GM23338 (cell line): Measurements from ENCODE around the gene RASSF4. TPM values are rescaled to one million over a fixed set of nuclear protein-coding genes. Genes with fewer than 3 reads are reported as not detected.

Experiments
- ATAC-seq: fragments of 200-7000 bp; cut with Tn5 transposase; 3 replicates; pipeline ENCODE4 v1.9.1; 2020
- DNase-seq: peaks from one replicate; pipeline ENCODE4 v3.0.0-alpha.2; 2015; ENCODE audit warnings: low spot score
- H2AFZ ChIP-seq: fragments of 200-600 bp; sonication (generic); 2 replicates; pipeline ENCODE4 v1.8.0; 2016; ENCODE audit warnings: antibody characterized with exemption, mild to moderate bottlenecking, moderate library complexity
- H3F3A ChIP-seq: fragments of 200-600 bp; sonication (generic); replicated peaks from 2 replicates; pipeline ENCODE4 v1.8.0; 2017; ENCODE audit warnings: antibody characterized with exemption, mixed run types, low read depth
- H3K27ac ChIP-seq: fragments of 200-600 bp; sonication (generic); 2 replicates; pipeline ENCODE4 v1.6.1; 2016; ENCODE audit warnings: low read depth
- H3K27me3 ChIP-seq: fragments of 200-600 bp; sonication (generic); 2 replicates; pipeline ENCODE4 v1.8.0; 2016; ENCODE audit warnings: mild to moderate bottlenecking, mixed run types, moderate library complexity; ENCODE audit not compliant: insufficient read depth
- H3K36me3 ChIP-seq: fragments of 200-600 bp; sonication (generic); 2 replicates; pipeline ENCODE4 v1.8.0; 2016; ENCODE audit warnings: mild to moderate bottlenecking; ENCODE audit not compliant: insufficient read depth
- H3K4me1 ChIP-seq: fragments of 200-600 bp; sonication (generic); 2 replicates; pipeline ENCODE4 v1.8.0; 2016; ENCODE audit warnings: mild to moderate bottlenecking, moderate library complexity; ENCODE audit not compliant: insufficient read depth
- H3K4me2 ChIP-seq: fragments of 200-600 bp; sonication (generic); 2 replicates; pipeline ENCODE4 v1.7.1; 2017; ENCODE audit warnings: mixed run types
- H3K4me3 ChIP-seq: fragments of 200-600 bp; sonication (generic); 2 replicates; pipeline ENCODE4 v1.6.1; 2016; ENCODE audit warnings: mixed run types
- H3K79me2 ChIP-seq: fragments of 200-600 bp; sonication (generic); replicated peaks from 2 replicates; pipeline ENCODE4 v1.8.0; 2017; ENCODE audit warnings: mild to moderate bottlenecking; ENCODE audit not compliant: insufficient read depth
- H3K9me2 ChIP-seq: fragments of 200-600 bp; sonication (generic); 2 replicates; pipeline ENCODE4 v1.8.0; 2017; ENCODE audit not compliant: insufficient read depth
- H4K20me1 ChIP-seq: fragments of 200-600 bp; sonication (generic); replicated peaks from 2 replicates; pipeline ENCODE4 v1.8.0; 2017; ENCODE audit warnings: mild to moderate bottlenecking; ENCODE audit not compliant: insufficient read depth
- H3K27ac Mint-ChIP-seq: 2 replicates; pipeline ENCODE4 v1.8.0; 2020; ENCODE audit warnings: inconsistent platforms, mild to moderate bottlenecking, moderate library complexity, mixed read lengths
- H3K27me3 Mint-ChIP-seq: 3 replicates; pipeline ENCODE4 v1.8.0; 2022; ENCODE audit warnings: low read depth, mild to moderate bottlenecking, moderate library complexity, mixed read lengths, inconsistent platforms; ENCODE audit not compliant: insufficient read depth, poor library complexity
- H3K36me3 Mint-ChIP-seq: 3 replicates; pipeline ENCODE4 v1.8.0; 2021; ENCODE audit warnings: low read depth, mild to moderate bottlenecking, inconsistent platforms, moderate library complexity, mixed read lengths
- H3K4me1 Mint-ChIP-seq: 3 replicates; pipeline ENCODE4 v1.8.0; 2020; ENCODE audit warnings: mild to moderate bottlenecking, inconsistent platforms, mixed read lengths
- H3K4me3 Mint-ChIP-seq: 3 replicates; pipeline ENCODE4 v1.8.0; 2021; ENCODE audit warnings: moderate library complexity, mild to moderate bottlenecking, inconsistent platforms, mixed read lengths
- H3K9me3 Mint-ChIP-seq: 3 replicates; pipeline ENCODE4 v1.8.0; 2020; ENCODE audit warnings: moderate library complexity, mild to moderate bottlenecking, inconsistent platforms, mixed read lengths
- CREB1 ChIP-seq: fragments of 250-450 bp; sonication (Bioruptor Pico); IDR thresholded peaks from 2 replicates; pipeline ENCODE4 v1.5.0; 2020; ENCODE audit warnings: low read depth, mild to moderate bottlenecking, moderate library complexity
- EZH2 ChIP-seq: fragments of 200-600 bp; sonication (generic); IDR thresholded peaks from one replicate; pipeline ENCODE4 v1.8.0; 2017; ENCODE audit warnings: antibody characterized with exemption, mild to moderate bottlenecking, low read depth; ENCODE audit not compliant: unreplicated experiment
- EZH2phosphoT487 ChIP-seq: fragments of 200-600 bp; sonication (generic); IDR thresholded peaks from one replicate; pipeline ENCODE4 v1.8.1; 2018; ENCODE audit warnings: antibody characterized with exemption; ENCODE audit not compliant: unreplicated experiment
- JUNB ChIP-seq: IDR thresholded peaks from one replicate; pipeline ENCODE4 v1.6.1; 2016; ENCODE audit warnings: antibody characterized with exemption; ENCODE audit not compliant: unreplicated experiment
- NANOG ChIP-seq: IDR thresholded peaks from 2 replicates; pipeline ENCODE4 v1.6.1; 2016; ENCODE audit warnings: antibody characterized with exemption, borderline replicate concordance
- POLR2AphosphoS5 ChIP-seq: IDR thresholded peaks from 2 replicates; pipeline ENCODE4 v1.6.1; 2016; ENCODE audit warnings: antibody characterized with exemption, low read depth
- STAT1 ChIP-seq: IDR thresholded peaks from one replicate; pipeline ENCODE4 v1.6.1; 2016; ENCODE audit warnings: antibody characterized with exemption; ENCODE audit not compliant: unreplicated experiment
- ZNF331 ChIP-seq: fragments of 250-450 bp; sonication (Bioruptor Pico); IDR thresholded peaks from 2 replicates; pipeline ENCODE4 v1.5.0; 2020; ENCODE audit warnings: low read depth, mild to moderate bottlenecking, moderate library complexity
- polyA plus RNA-seq: library from polyadenylated mRNA; unstranded; fragments of >200 nt; fragmentation: Nextera tagmentation; extraction: Ambion mirVana; gene quantifications from 2 replicates; pipeline ENCODE4 v1.2.1, GENCODE V29; 2016
- total RNA-seq: library from RNA; depleted of rRNA; stranded (reverse); fragments of >200 nt; shearing (Covaris generic); gene quantifications from 2 replicates; pipeline ENCODE4 v1.2.3, GENCODE V29; 2014
- TF ChIP-seq, protein P1 (sequence below): IDR thresholded peaks from one replicate; pipeline ENCODE4 v1.6.1; 2018; ENCODE audit warnings: antibody characterized with exemption; ENCODE audit not compliant: unreplicated experiment
- TF ChIP-seq, protein P2 (sequence below): IDR thresholded peaks from 2 replicates; pipeline ENCODE4 v1.6.1; 2016; ENCODE audit warnings: antibody characterized with exemption

The RASSF4 gene
- total and polyA plus RNA-seq, 2 experiments from 2014 or later: 12.4 to 13.6 TPM

DNA sequence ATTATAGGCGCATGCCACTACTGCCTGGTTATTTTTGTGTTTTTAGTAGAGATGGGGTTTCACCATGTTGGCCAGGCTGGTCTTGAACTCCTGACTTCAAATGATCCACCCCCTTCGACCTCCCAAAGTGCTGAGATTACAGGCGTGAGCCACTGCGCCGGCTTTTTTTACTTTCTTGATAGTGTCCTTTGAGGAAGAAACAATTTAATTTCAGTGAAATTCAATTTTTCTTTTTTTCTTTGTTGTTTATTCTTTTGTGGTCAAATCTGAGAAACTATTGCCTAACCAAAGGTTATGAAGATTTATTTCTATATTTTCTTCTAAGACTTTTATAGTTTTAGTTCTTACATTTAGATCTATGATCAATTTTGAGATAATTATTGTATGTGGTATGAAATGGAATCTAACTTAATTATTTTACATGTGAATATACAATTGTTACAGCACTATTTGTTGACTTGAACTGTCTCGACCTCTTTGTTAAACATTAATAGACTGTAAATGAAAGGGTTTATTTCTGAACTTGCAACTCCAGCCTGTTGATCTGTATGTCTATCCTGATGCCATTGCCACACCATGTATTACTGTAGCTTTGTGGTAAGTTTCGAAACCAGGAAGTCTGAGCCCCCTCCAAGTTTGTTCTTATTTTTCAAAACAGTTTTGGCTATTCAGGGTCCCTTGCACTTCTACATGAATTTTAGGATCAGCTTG is 19.8 kb upstream of the RASSF4 start (continued):
- TF ChIP-seq, protein P1, sequence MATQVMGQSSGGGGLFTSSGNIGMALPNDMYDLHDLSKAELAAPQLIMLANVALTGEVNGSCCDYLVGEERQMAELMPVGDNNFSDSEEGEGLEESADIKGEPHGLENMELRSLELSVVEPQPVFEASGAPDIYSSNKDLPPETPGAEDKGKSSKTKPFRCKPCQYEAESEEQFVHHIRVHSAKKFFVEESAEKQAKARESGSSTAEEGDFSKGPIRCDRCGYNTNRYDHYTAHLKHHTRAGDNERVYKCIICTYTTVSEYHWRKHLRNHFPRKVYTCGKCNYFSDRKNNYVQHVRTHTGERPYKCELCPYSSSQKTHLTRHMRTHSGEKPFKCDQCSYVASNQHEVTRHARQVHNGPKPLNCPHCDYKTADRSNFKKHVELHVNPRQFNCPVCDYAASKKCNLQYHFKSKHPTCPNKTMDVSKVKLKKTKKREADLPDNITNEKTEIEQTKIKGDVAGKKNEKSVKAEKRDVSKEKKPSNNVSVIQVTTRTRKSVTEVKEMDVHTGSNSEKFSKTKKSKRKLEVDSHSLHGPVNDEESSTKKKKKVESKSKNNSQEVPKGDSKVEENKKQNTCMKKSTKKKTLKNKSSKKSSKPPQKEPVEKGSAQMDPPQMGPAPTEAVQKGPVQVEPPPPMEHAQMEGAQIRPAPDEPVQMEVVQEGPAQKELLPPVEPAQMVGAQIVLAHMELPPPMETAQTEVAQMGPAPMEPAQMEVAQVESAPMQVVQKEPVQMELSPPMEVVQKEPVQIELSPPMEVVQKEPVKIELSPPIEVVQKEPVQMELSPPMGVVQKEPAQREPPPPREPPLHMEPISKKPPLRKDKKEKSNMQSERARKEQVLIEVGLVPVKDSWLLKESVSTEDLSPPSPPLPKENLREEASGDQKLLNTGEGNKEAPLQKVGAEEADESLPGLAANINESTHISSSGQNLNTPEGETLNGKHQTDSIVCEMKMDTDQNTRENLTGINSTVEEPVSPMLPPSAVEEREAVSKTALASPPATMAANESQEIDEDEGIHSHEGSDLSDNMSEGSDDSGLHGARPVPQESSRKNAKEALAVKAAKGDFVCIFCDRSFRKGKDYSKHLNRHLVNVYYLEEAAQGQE: no peak

- ATAC-seq: no peak
- no peaks in the 10 kb centered on the region for H3K79me2 ChIP-seq
- H3K4me3 Mint-ChIP-seq: no peak overlapping the region
- no peak overlapping the region for H3K4me3 ChIP-seq
- H3K36me3 ChIP-seq: no peaks in the 10 kb centered on the region
- 0 out of 2 replicates have a peak, but pooled peaks cover 4% of the 10 kb centered on the region for H3K4me1 ChIP-seq
- peaks cover 14% of the 10 kb centered on the region; the same call in 2 of the 3 replicates for H3K36me3 Mint-ChIP-seq
- no peak for TF ChIP-seq STAT1
- no peak overlapping the region for H3K27ac ChIP-seq
- no peaks in the 10 kb centered on the region for H3F3A ChIP-seq
- H3K27ac Mint-ChIP-seq: no peak overlapping the region
- no peaks in the 10 kb centered on the region for H4K20me1 ChIP-seq
- no peak overlapping the region for H3K4me2 ChIP-seq
- DNase-seq: no peak
- peaks cover 3% of the 10 kb centered on the region; the same call in 2 of the 3 replicates for H3K4me1 Mint-ChIP-seq
- H3K27me3 ChIP-seq: no peaks in the 10 kb centered on the region
- no peak overlapping the region for H2AFZ ChIP-seq
- peaks cover 18% of the 10 kb centered on the region for H3K9me3 Mint-ChIP-seq
- peaks cover 7% of the 10 kb centered on the region for H3K9me2 ChIP-seq
- peaks cover 12% of the 10 kb centered on the region for H3K27me3 Mint-ChIP-seq
These were observed 15.2 kb upstream of the RASSF4 start for GRCh38 chr10:44944354-44944753.

- Mint-ChIP-seq H3K4me3 (no peak overlapping the region), H3K27ac (no peak overlapping the region), H3K9me3 (peaks cover 18% of the 10 kb centered on the region), H3K4me1 (peaks cover 13% of the 10 kb centered on the region), H3K27me3 (peaks cover 9% of the 10 kb centered on the region), H3K36me3 (peaks cover 15% of the 10 kb centered on the region)
- H3K27ac ChIP-seq: no peak overlapping the region
- H3K9me2 ChIP-seq: peaks cover 7% of the 10 kb centered on the region
- no peaks in the 10 kb centered on the region for H4K20me1 ChIP-seq
- H3K79me2 ChIP-seq: no peaks in the 10 kb centered on the region
- H3K36me3 ChIP-seq: no peaks in the 10 kb centered on the region
- H3K27me3 ChIP-seq: no peaks in the 10 kb centered on the region
- H2AFZ ChIP-seq: no peak overlapping the region
- DNase-seq (no peak), ATAC-seq (no peak)
- H3K4me1 ChIP-seq: 0 out of 2 replicates have a peak, but pooled peaks cover 4% of the 10 kb centered on the region
- no peaks in the 10 kb centered on the region for H3F3A ChIP-seq
- no peak overlapping the region for H3K4me3 ChIP-seq
- H3K4me2 ChIP-seq: no peak overlapping the region
- TF ChIP-seq NANOG: no peak
- no peak for TF ChIP-seq STAT1
- TF ChIP-seq ZNF331 (CRISPR knock-in tag): no peak
- no peak for TF ChIP-seq EZH2
- TF ChIP-seq JUNB: no peak
- TF ChIP-seq EZH2phosphoT487: no peak
- no peak for TF ChIP-seq CREB1 (CRISPR knock-in tag)
- TF ChIP-seq, protein P1: no peak
- TF ChIP-seq, protein P2, sequence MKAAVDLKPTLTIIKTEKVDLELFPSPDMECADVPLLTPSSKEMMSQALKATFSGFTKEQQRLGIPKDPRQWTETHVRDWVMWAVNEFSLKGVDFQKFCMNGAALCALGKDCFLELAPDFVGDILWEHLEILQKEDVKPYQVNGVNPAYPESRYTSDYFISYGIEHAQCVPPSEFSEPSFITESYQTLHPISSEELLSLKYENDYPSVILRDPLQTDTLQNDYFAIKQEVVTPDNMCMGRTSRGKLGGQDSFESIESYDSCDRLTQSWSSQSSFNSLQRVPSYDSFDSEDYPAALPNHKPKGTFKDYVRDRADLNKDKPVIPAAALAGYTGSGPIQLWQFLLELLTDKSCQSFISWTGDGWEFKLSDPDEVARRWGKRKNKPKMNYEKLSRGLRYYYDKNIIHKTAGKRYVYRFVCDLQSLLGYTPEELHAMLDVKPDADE: no peak
- TF ChIP-seq POLR2AphosphoS5: no peak
These were observed 13.4 kb upstream of the RASSF4 start for GRCh38 chr10:44946205-44946604.
